Melanocyte of skin (primary cell): ENCODE results near the gene S100PBP. TPM values are rescaled to one million over a fixed set of nuclear protein-coding genes. Genes with fewer than 3 reads are reported as not detected.

Source experiments
- total RNA-seq, 2 donors: library from RNA; depleted of rRNA; stranded (reverse); fragments of >200 nt; gene quantifications; 2 replicates each; pipeline ENCODE4 v1.2.3, GENCODE V29; 2012

Gene S100PBP
- total RNA-seq = 10 to 100 TPM; 23.1 to 28.0 TPM

GRCh38 chr1:32817159-32817814, at the start of gene S100PBP, which contains the start of gene YARS1:
Gene S100PBP (plus strand): TSS chr1:32817653. CDS start chr1:32826100, 8,447 bp downstream.
Gene YARS1 (minus strand): TSS chr1:32817358. CDS start chr1:32817244, 114 bp downstream.

GRCh38 chr1:32870615-32871363, 53.3 kb downstream of the S100PBP start, which contains the start of gene FNDC5:
Gene FNDC5 (minus strand): TSS chr1:32870912.

DNA sequence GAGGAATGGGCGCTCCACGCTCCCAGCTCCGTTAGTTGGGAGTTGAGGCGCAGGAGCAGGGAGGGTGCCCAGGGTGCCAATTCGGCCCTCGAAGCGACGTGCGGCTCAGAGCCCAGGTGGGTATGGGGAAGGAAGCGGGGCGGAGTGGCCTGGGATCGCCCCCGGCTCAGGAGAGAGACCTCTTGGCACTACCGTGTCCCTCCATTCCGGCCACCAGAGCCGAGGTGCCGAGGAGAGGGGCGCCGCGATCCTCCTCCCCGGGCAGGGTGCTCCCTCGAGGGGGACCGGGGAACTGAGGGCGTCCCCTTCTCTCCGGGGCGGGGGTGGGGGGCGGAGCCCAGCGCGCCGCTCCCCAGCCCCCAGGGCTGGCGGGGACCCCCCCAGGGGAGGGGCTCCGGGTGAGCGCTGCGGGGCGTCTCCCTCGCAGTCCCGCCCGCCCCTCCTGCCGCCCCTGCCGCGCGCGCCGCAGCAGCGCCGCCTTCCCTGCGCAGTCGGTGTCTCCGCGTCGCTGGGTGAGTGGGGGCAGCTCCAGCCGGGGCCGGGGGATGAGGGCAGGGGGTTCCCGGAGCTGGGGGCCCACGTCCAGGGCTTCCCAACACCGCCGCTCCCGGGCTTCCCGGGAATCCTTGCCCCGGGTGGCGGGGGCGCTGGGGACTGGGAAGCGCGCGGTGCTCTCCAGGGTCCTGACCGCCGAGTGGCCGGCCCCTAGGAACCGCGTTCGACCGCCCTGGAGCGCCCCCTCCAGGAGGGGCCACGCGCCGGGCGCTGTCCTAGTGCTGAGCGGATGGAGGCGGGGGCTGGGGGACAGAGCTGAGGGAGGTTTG, 68.8 kb downstream of the S100PBP start, which contains the start of gene HPCA:
TSS of gene HPCA (plus strand) at position 488 of the 824 bp plus-strand sequence. CDS start 2,408 bp downstream, outside the sequence.

GRCh38 chr1:32900956-32901822, 83.7 kb downstream of the S100PBP start, which contains the start of gene TMEM54:
Gene TMEM54 (minus strand): TSS chr1:32901389. CDS start chr1:32901238, 151 bp downstream.

Other genes starting within 250 kb of the S100PBP start
- gene ZBTB8OS, start 167.1 kb upstream of the S100PBP start, total RNA-seq = 10 to 100 TPM; 25.8 to 38.0 TPM
- gene RBBP4, start 166.4 kb upstream of the S100PBP start, total RNA-seq = 100 to 1,000 TPM in 1 of 2 donors, 10 to 100 TPM in 1; 96.7 to 174 TPM
- gene SYNC, start 114.9 kb upstream of the S100PBP start, total RNA-seq = 10 to 100 TPM; 28.3 to 30.6 TPM
- gene YARS1, start 295 bp upstream of the S100PBP start, total RNA-seq = 10 to 100 TPM; 49.2 to 84.3 TPM
- gene FNDC5, start 53.3 kb downstream of the S100PBP start, total RNA-seq = under 1 TPM in 1 of 2 donors, not detected in 1; 0.34 TPM
- not detected for gene HPCA, start 68.8 kb downstream of the S100PBP start, total RNA-seq
- gene TMEM54, start 83.7 kb downstream of the S100PBP start, total RNA-seq = 10 to 100 TPM; 33.4 to 42.0 TPM
- gene RNF19B, start 147.2 kb downstream of the S100PBP start, total RNA-seq = 10 to 100 TPM; 50.9 to 52.6 TPM
- gene AK2, start 219.2 kb downstream of the S100PBP start, total RNA-seq = 100 to 1,000 TPM; 155 to 217 TPM